OCI-LY7 (cell line): ENCODE measurements around the gene STXBP2.

Experiments used
- EZH2phosphoT487 ChIP-seq: fragments of 200-600 bp; sonication (generic); IDR thresholded peaks from 2 replicates; pipeline ENCODE4 v1.6.1; 2018; ENCODE audit warnings: low read depth, borderline replicate concordance, mild to moderate bottlenecking, mixed run types, antibody characterized with exemption, low read length, moderate library complexity, mixed read lengths
- TF ChIP-seq, protein P1 (sequence below): fragments of 200-600 bp; sonication (generic); conservative IDR thresholded peaks from 2 replicates; pipeline ENCODE4 v1.5.1; 2014; ENCODE audit warnings: mild to moderate bottlenecking, antibody characterized with exemption, low read length, moderate library complexity, mixed read lengths

DNA sequence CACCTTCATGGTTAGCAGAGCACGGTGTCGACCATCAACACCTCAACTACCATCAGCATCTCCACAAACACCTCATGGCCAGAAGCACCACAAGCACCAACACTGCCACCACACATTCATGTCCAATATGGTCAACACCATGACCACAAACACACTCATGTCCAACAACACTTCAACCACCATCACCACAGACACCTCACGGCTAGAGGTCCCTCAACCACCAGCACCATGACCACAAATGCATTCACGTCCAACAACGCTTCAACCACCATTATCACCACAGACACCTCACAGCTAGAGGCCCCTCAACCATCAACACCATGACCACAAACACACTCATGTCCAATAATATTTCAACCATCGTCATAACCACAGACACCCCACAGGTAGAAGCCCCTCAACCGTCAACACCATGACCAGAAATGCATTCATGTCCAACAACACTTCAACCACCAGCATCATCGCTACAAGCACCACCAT lies 53.9 kb downstream of the STXBP2 start:
- TF ChIP-seq, protein P1, sequence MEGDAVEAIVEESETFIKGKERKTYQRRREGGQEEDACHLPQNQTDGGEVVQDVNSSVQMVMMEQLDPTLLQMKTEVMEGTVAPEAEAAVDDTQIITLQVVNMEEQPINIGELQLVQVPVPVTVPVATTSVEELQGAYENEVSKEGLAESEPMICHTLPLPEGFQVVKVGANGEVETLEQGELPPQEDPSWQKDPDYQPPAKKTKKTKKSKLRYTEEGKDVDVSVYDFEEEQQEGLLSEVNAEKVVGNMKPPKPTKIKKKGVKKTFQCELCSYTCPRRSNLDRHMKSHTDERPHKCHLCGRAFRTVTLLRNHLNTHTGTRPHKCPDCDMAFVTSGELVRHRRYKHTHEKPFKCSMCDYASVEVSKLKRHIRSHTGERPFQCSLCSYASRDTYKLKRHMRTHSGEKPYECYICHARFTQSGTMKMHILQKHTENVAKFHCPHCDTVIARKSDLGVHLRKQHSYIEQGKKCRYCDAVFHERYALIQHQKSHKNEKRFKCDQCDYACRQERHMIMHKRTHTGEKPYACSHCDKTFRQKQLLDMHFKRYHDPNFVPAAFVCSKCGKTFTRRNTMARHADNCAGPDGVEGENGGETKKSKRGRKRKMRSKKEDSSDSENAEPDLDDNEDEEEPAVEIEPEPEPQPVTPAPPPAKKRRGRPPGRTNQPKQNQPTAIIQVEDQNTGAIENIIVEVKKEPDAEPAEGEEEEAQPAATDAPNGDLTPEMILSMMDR, result no peak
- TF ChIP-seq EZH2phosphoT487, result no peak
